SK-N-SH (cell line): ENCODE results near the gene STAB1. TPM values are rescaled to one million over a fixed set of nuclear protein-coding genes. Genes with fewer than 3 reads are reported as not detected.

Experiments used
- CTCF ChIA-PET: fragments of 300-600, 350-600 bp; formaldehyde crosslinking; extraction: SDS; loops from one replicate; lab custom pipeline; 2021; lab: Yijun Ruan, JAX
- POLR2A ChIA-PET: fragments of 350-600 bp; sonication (Branson Sonifier 250); formaldehyde crosslinking; extraction: SDS; loops from one replicate; lab custom pipeline; 2020; ENCODE audit warnings: antibody characterized with exemption, inconsistent platforms; lab: Yijun Ruan, JAX
- DNase-seq: peaks from one replicate; pipeline ENCODE4 v3.0.0; 2012
- H2AFZ ChIP-seq: fragments of 200-600 bp; sonication (generic); 2 replicates; pipeline ENCODE4 v1.8.1; 2016; ENCODE audit warnings: antibody characterized with exemption, mild to moderate bottlenecking, low read depth
- H3F3A ChIP-seq: fragments of 200-600 bp; sonication (generic); replicated peaks from 2 replicates; pipeline ENCODE3; 2016; ENCODE audit warnings: antibody characterized with exemption, mild to moderate bottlenecking; ENCODE audit not compliant: insufficient read depth
- H3K27ac ChIP-seq, 2 experiments: fragments of 200-500 bp in 1 of 2; fragments of 200-600 bp in 1 of 2; sonication (Bioruptor generic) in 1 of 2; sonication (generic), shearing (Covaris generic) in 1 of 2; 2 replicates each; pipeline versions ENCODE4 v1.5.1 to v1.6.1; 2014 to 2016; ENCODE audit warnings: low read depth in 2 of 2, inconsistent platforms in 1 of 2, low read length in 1 of 2, mild to moderate bottlenecking in 1 of 2, mixed read lengths in 1 of 2
- H3K27me3 ChIP-seq: fragments of 200-600 bp; sonication (generic), shearing (Covaris generic); 2 replicates; pipeline ENCODE4 v1.6.1; 2016; ENCODE audit warnings: mixed run types; ENCODE audit not compliant: insufficient read depth
- H3K36me3 ChIP-seq, 2 experiments: fragments of 200-500 bp in 1 of 2; fragments of 200-600 bp in 1 of 2; sonication (Bioruptor generic) in 1 of 2; sonication (generic) in 1 of 2; replicated peaks in 1 of 2; 2 replicates each; pipeline versions ENCODE3 to v1.5.1; 2014 to 2016; ENCODE audit warnings: low read length in 1 of 2, mild to moderate bottlenecking in 1 of 2; ENCODE audit not compliant: insufficient read depth in 2 of 2, control insufficient read depth in 1 of 2
- H3K4me1 ChIP-seq, 2 experiments: fragments of 200-500 bp in 1 of 2; fragments of 200-600 bp in 1 of 2; sonication (Bioruptor generic) in 1 of 2; sonication (generic), shearing (Covaris generic) in 1 of 2; 2 replicates each; pipeline versions ENCODE4 v1.5.1 to v1.6.1; 2014 to 2016; ENCODE audit warnings: low read depth in 1 of 2, low read length in 1 of 2, mixed run types in 1 of 2; ENCODE audit not compliant: insufficient read depth in 2 of 2, control insufficient read depth in 1 of 2
- H3K4me2 ChIP-seq: fragments of 200-600 bp; sonication (generic), shearing (Covaris generic); 2 replicates; pipeline ENCODE4 v1.6.1; 2017; ENCODE audit warnings: mixed run types
- H3K4me3 ChIP-seq, 2 experiments: fragments of 200-500 bp in 1 of 2; fragments of 200-600 bp in 1 of 2; sonication (Bioruptor generic) in 1 of 2; sonication (generic), shearing (Covaris generic) in 1 of 2; 2 replicates each; pipeline versions ENCODE4 v1.5.1 to v1.8.1; 2014 to 2016; ENCODE audit warnings: low read depth in 2 of 2, inconsistent platforms in 1 of 2, low read length in 1 of 2, mild to moderate bottlenecking in 1 of 2, mixed read lengths in 1 of 2, moderate library complexity in 1 of 2
- H3K79me2 ChIP-seq: fragments of 200-600 bp; sonication (generic); 2 replicates; pipeline ENCODE4 v1.8.1; 2017; ENCODE audit warnings: mild to moderate bottlenecking; ENCODE audit not compliant: insufficient read depth
- H3K9ac ChIP-seq: fragments of 200-600 bp; sonication (generic); 2 replicates; pipeline ENCODE4 v1.6.1; 2017; ENCODE audit warnings: mixed run types
- H3K9me2 ChIP-seq: fragments of 200-600 bp; sonication (generic); 2 replicates; pipeline ENCODE4 v1.6.1; 2017; ENCODE audit warnings: mixed run types
- H3K9me3 ChIP-seq: fragments of 200-600 bp; sonication (generic); 2 replicates; pipeline ENCODE4 v1.6.1; 2017; ENCODE audit warnings: mixed run types, mild to moderate bottlenecking, moderate library complexity
- H4K20me1 ChIP-seq: fragments of 200-600 bp; sonication (generic); 2 replicates; pipeline ENCODE4 v1.6.1; 2017; ENCODE audit warnings: mild to moderate bottlenecking, mixed run types; ENCODE audit not compliant: insufficient read depth
- CHD2 ChIP-seq: fragments of 150-350 bp; IDR thresholded peaks from 2 replicates; pipeline ENCODE4 v1.6.1; 2018; ENCODE audit warnings: low read length; ENCODE audit not compliant: partially characterized antibody
- ELF1 ChIP-seq: IDR thresholded peaks from 2 replicates; pipeline ENCODE4 v1.4.0; 2012
- FOSL2 ChIP-seq: IDR thresholded peaks from 2 replicates; pipeline ENCODE4 v1.4.0; 2012; ENCODE audit warnings: low read depth, mild to moderate bottlenecking, moderate library complexity, borderline replicate concordance
- FOXM1 ChIP-seq: IDR thresholded peaks from 2 replicates; pipeline ENCODE4 v1.4.0; 2012; ENCODE audit warnings: low read depth, mild to moderate bottlenecking
- JUND ChIP-seq: IDR thresholded peaks from 2 replicates; pipeline ENCODE4 v1.4.0; 2012
- MEF2A ChIP-seq: IDR thresholded peaks from 2 replicates; pipeline ENCODE4 v1.4.0; 2012; ENCODE audit warnings: low read depth, borderline replicate concordance
- MXI1 ChIP-seq: IDR thresholded peaks from 2 replicates; pipeline ENCODE4 v1.6.1; 2012; ENCODE audit warnings: mild to moderate bottlenecking, low read depth, low read length, improper control_type of control experiment
- NFIC ChIP-seq: IDR thresholded peaks from 2 replicates; pipeline ENCODE4 v1.4.0; 2012; ENCODE audit warnings: borderline replicate concordance
- NRF1 ChIP-seq: IDR thresholded peaks from 2 replicates; pipeline ENCODE4 v1.6.1; 2012; ENCODE audit warnings: low read depth, mild to moderate bottlenecking, low read length
- RAD21 ChIP-seq: IDR thresholded peaks from 2 replicates; pipeline ENCODE4 v1.6.1; 2012; ENCODE audit warnings: mild to moderate bottlenecking, low read length
- RCOR1 ChIP-seq: fragments of 150-350 bp; IDR thresholded peaks from 2 replicates; pipeline ENCODE4 v1.6.1; 2017; ENCODE audit warnings: antibody characterized with exemption, low read length
- RFX5 ChIP-seq: IDR thresholded peaks from 2 replicates; pipeline ENCODE4 v1.6.1; 2012; ENCODE audit warnings: mild to moderate bottlenecking, improper control_type of control experiment, low read length
- RXRA ChIP-seq: IDR thresholded peaks from 2 replicates; pipeline ENCODE4 v1.4.0; 2012; ENCODE audit warnings: low read depth, mild to moderate bottlenecking, borderline replicate concordance
- SIN3A ChIP-seq: IDR thresholded peaks from 2 replicates; pipeline ENCODE4 v1.6.1; 2012; ENCODE audit warnings: low read depth, mild to moderate bottlenecking, low read length, moderate library complexity, borderline replicate concordance
- TAF1 ChIP-seq: IDR thresholded peaks from 2 replicates; pipeline ENCODE4 v1.6.1; 2012; ENCODE audit warnings: low read depth, mild to moderate bottlenecking, low read length, moderate library complexity, borderline replicate concordance
- TEAD4 ChIP-seq: IDR thresholded peaks from 2 replicates; pipeline ENCODE4 v1.4.0; 2012; ENCODE audit warnings: mild to moderate bottlenecking, borderline replicate concordance; ENCODE audit not compliant: insufficient read depth
- WGBS: methylation state at CpG from one replicate; pipeline ENCODE4 v1.1.6; 2017; ENCODE audit warnings: low lambda C conversion rate; 5-methylcytosine and 5-hydroxymethylcytosine counted together
- polyA plus RNA-seq, 3 experiments: library from polyadenylated mRNA; depleted of rRNA; stranded (reverse); fragments of >200 nt; gene quantifications; 2 replicates each; pipeline ENCODE4 v1.2.3, GENCODE V29; 2012
- TF ChIP-seq, protein P1 (sequence below): IDR thresholded peaks from 2 replicates; pipeline ENCODE4; 2012
- TF ChIP-seq, protein P2 (sequence below): fragments of 200-600 bp; sonication (generic); IDR thresholded peaks from 2 replicates; pipeline ENCODE4 v1.6.1; 2017; ENCODE audit warnings: antibody characterized with exemption, mild to moderate bottlenecking, moderate library complexity
- TF ChIP-seq, protein P3 (sequence below): fragments of 150-350 bp; IDR thresholded peaks from 2 replicates; pipeline ENCODE4 v1.6.1; 2016; ENCODE audit warnings: mild to moderate bottlenecking, low read depth, low read length
- TF ChIP-seq, protein P4 (sequence below): IDR thresholded peaks from 2 replicates; pipeline ENCODE4 v1.4.0; 2012; ENCODE audit warnings: low read depth, borderline replicate concordance

Gene STAB1
- polyA plus RNA-seq, 1 of the 3 experiments (the other 2 are of a cell fraction) = 0.05 TPM

DNA sequence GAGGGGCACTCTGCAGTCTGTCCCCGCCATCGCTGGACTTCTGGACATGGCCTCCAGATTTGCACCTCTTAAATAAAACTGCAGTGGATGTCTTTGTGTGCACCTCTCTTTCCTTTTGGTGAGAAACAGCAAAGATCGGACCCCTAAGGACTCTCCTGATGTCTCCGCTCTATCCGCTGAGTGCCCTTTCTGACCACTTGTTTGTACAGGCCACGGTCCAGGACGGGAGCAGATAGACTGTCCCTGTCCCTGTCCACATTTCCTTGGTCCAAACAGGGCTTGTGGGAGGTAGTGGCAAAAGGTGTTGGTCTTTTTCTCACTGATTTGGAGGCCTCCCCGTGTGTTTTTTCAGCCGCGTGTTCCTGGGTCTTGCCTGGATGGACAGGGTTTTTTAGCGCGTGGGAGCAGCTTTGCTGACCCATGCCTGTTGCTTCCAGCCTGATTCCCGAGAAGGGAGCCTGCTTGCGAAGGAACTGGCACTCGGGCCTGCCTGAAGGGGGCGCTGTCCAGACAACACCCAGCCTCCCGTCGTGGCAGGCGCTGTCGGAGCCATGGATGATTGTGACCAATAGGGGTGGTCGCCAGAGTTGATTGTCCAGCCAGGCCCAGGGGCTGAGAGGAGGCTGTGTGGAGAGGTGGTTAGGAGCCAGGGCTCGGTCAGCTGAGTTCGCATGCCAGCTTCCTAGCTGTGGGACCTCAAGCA is 13.2 kb upstream of the STAB1 start:
- peaks cover 0 to 51% of the 10 kb centered on the region in 2 experiments; a peak in 1 of 4 replicates for H3K4me1 ChIP-seq
- no peak overlapping the region for H3K4me3 ChIP-seq
- peak; percentile 72 for DNase-seq
- POLR2A ChIA-PET = no interaction called here
- H4K20me1 ChIP-seq = no peaks in the 10 kb centered on the region
- H3K79me2 ChIP-seq = no peaks in the 10 kb centered on the region
- H3K27ac ChIP-seq = peak overlapping the region in 1 of 2 experiments; percentile 83; a peak in 2 of 4 replicates
- no peak overlapping the region for H2AFZ ChIP-seq
- no peak for TF ChIP-seq RXRA
- no peak for TF ChIP-seq JUND
- TF ChIP-seq TEAD4 = no peak
- TF ChIP-seq, protein P1, sequence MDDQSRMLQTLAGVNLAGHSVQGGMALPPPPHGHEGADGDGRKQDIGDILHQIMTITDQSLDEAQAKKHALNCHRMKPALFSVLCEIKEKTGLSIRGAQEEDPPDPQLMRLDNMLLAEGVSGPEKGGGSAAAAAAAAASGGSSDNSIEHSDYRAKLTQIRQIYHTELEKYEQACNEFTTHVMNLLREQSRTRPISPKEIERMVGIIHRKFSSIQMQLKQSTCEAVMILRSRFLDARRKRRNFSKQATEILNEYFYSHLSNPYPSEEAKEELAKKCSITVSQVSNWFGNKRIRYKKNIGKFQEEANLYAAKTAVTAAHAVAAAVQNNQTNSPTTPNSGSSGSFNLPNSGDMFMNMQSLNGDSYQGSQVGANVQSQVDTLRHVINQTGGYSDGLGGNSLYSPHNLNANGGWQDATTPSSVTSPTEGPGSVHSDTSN = no peak
- TF ChIP-seq, protein P2, sequence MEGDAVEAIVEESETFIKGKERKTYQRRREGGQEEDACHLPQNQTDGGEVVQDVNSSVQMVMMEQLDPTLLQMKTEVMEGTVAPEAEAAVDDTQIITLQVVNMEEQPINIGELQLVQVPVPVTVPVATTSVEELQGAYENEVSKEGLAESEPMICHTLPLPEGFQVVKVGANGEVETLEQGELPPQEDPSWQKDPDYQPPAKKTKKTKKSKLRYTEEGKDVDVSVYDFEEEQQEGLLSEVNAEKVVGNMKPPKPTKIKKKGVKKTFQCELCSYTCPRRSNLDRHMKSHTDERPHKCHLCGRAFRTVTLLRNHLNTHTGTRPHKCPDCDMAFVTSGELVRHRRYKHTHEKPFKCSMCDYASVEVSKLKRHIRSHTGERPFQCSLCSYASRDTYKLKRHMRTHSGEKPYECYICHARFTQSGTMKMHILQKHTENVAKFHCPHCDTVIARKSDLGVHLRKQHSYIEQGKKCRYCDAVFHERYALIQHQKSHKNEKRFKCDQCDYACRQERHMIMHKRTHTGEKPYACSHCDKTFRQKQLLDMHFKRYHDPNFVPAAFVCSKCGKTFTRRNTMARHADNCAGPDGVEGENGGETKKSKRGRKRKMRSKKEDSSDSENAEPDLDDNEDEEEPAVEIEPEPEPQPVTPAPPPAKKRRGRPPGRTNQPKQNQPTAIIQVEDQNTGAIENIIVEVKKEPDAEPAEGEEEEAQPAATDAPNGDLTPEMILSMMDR = peak; percentile 57
- no peak for TF ChIP-seq MEF2A
- no peak for TF ChIP-seq TAF1
- H3K27me3 ChIP-seq = no peaks in the 10 kb centered on the region
- H3K9me3 ChIP-seq = no peaks in the 10 kb centered on the region
- H3K9me2 ChIP-seq = no peaks in the 10 kb centered on the region
- no peak overlapping the region for H3K9ac ChIP-seq
- H3F3A ChIP-seq = no peaks in the 10 kb centered on the region
- no peak overlapping the region for H3K4me2 ChIP-seq
- CTCF ChIA-PET = interaction anchor here (0.6 to 2.8 kb wide), 8 partner anchors 8 to 70 kb away, joined by 3 to 13 read pairs (median 4); partner anchors contain the start of genes SEMA3G and STAB1
- WGBS = 96% methylated on average over 19 of the region's 23 CpGs
- H3K36me3 ChIP-seq = peaks cover 24 to 66% of the 10 kb centered on the region in 2 experiments

DNA sequence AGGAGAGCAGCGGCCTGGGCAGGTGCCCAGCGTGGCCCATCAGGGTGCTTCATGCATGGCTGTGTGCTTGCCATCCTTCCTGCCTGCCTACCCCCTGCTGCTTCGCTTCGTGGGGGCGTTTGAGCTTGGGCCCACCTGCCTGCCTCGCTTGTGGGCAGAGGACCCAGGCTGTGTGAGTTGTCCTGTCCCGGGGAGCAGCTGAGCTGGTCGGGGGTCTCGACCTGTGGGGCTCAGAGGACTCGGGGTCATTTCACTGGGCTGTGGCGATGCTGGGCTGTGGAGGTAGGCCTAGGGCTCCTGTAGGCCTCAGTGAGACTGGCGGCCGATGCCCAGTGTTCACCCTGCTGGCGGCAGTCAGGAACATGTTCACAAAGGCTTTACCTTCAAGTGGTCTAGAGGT is 12.1 kb upstream of the STAB1 start:
- peaks cover 20 to 64% of the 10 kb centered on the region in 2 experiments for H3K36me3 ChIP-seq
- no peak overlapping the region for H3K4me3 ChIP-seq
- no peaks in the 10 kb centered on the region for H3K79me2 ChIP-seq
- no peak for DNase-seq
- no peaks in the 10 kb centered on the region for H3K9me2 ChIP-seq
- H3K9ac ChIP-seq = no peak overlapping the region
- peaks cover 0 to 51% of the 10 kb centered on the region in 2 experiments; a peak in 1 of 4 replicates for H3K4me1 ChIP-seq
- no peaks in the 10 kb centered on the region for H4K20me1 ChIP-seq
- H2AFZ ChIP-seq = no peak overlapping the region
- 89% methylated on average over 14 of the region's 14 CpGs for WGBS
- H3K9me3 ChIP-seq = no peaks in the 10 kb centered on the region
- POLR2A ChIA-PET = no interaction called here
- H3K27ac ChIP-seq = peak overlapping the region; percentile 48 to 83; a peak in 3 of 4 replicates
- H3F3A ChIP-seq = no peaks in the 10 kb centered on the region
- H3K27me3 ChIP-seq = no peaks in the 10 kb centered on the region
- no peak overlapping the region; the same call in 1 of the 2 replicates for H3K4me2 ChIP-seq
- CTCF ChIA-PET = interaction anchor here (0.7 to 2.8 kb wide), 4 partner anchors 8 to 37 kb away, joined by 3 to 13 read pairs (median 6); partner anchors contain the start of genes SEMA3G and STAB1
- TF ChIP-seq SIN3A = no peak
- TF ChIP-seq NFIC = no peak
- no peak for TF ChIP-seq FOXM1
- no peak for TF ChIP-seq RCOR1
- TF ChIP-seq, protein P3, sequence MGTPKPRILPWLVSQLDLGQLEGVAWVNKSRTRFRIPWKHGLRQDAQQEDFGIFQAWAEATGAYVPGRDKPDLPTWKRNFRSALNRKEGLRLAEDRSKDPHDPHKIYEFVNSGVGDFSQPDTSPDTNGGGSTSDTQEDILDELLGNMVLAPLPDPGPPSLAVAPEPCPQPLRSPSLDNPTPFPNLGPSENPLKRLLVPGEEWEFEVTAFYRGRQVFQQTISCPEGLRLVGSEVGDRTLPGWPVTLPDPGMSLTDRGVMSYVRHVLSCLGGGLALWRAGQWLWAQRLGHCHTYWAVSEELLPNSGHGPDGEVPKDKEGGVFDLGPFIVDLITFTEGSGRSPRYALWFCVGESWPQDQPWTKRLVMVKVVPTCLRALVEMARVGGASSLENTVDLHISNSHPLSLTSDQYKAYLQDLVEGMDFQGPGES = no peak
- no peak for TF ChIP-seq RFX5
- TF ChIP-seq TEAD4 = no peak
- TF ChIP-seq RAD21 = no peak
- TF ChIP-seq, protein P2 = no peak
- TF ChIP-seq NRF1 = no peak
- TF ChIP-seq ELF1 = no peak
- TF ChIP-seq FOSL2 = no peak
- TF ChIP-seq MEF2A = no peak
- no peak for TF ChIP-seq MXI1
- TF ChIP-seq, protein P4, sequence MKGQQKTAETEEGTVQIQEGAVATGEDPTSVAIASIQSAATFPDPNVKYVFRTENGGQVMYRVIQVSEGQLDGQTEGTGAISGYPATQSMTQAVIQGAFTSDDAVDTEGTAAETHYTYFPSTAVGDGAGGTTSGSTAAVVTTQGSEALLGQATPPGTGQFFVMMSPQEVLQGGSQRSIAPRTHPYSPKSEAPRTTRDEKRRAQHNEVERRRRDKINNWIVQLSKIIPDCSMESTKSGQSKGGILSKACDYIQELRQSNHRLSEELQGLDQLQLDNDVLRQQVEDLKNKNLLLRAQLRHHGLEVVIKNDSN = no peak
- no peak for TF ChIP-seq CHD2
